ENCODE results near the gene TMUB1. TPM values are rescaled to one million over a fixed set of nuclear protein-coding genes. Genes with fewer than 3 reads are reported as not detected.
A peak's percentile ranks its signal among the peaks of the same experiment; 100 is the strongest.

Gene TMUB1
- total RNA-seq, result 10 to 100 TPM; 58.5 to 61.7 (median 60.4) TPM

- peak; percentile 73 to 97 for DNase-seq (ENCODE audit: low spot score in 2 of 2)
- H3K4me3 ChIP-seq (ENCODE audit: low read depth, poor library complexity, severe bottlenecking), result peak within 1 kb of the TSS; percentile 85
- intact Hi-C loops (cut with DNase I; ENCODE audit: low total_unique reads), result no loop called here
- no peak for TF ChIP-seq POLR2A (IDR thresholded peaks at IDR 0.05)
- TF ChIP-seq, protein P1, sequence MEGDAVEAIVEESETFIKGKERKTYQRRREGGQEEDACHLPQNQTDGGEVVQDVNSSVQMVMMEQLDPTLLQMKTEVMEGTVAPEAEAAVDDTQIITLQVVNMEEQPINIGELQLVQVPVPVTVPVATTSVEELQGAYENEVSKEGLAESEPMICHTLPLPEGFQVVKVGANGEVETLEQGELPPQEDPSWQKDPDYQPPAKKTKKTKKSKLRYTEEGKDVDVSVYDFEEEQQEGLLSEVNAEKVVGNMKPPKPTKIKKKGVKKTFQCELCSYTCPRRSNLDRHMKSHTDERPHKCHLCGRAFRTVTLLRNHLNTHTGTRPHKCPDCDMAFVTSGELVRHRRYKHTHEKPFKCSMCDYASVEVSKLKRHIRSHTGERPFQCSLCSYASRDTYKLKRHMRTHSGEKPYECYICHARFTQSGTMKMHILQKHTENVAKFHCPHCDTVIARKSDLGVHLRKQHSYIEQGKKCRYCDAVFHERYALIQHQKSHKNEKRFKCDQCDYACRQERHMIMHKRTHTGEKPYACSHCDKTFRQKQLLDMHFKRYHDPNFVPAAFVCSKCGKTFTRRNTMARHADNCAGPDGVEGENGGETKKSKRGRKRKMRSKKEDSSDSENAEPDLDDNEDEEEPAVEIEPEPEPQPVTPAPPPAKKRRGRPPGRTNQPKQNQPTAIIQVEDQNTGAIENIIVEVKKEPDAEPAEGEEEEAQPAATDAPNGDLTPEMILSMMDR (IDR thresholded peaks at IDR 0.05), result no peak
- WGBS, 2 donors, result 0 to 1% methylated on average over 35 to 62 of the region's 69 CpGs
These were observed at the start of gene TMUB1 for GRCh38 chr7:151083071-151083823. TSS of gene TMUB1 (minus strand) at chr7:151083493. CDS start at chr7:151082563, 930 bp downstream.

DNA sequence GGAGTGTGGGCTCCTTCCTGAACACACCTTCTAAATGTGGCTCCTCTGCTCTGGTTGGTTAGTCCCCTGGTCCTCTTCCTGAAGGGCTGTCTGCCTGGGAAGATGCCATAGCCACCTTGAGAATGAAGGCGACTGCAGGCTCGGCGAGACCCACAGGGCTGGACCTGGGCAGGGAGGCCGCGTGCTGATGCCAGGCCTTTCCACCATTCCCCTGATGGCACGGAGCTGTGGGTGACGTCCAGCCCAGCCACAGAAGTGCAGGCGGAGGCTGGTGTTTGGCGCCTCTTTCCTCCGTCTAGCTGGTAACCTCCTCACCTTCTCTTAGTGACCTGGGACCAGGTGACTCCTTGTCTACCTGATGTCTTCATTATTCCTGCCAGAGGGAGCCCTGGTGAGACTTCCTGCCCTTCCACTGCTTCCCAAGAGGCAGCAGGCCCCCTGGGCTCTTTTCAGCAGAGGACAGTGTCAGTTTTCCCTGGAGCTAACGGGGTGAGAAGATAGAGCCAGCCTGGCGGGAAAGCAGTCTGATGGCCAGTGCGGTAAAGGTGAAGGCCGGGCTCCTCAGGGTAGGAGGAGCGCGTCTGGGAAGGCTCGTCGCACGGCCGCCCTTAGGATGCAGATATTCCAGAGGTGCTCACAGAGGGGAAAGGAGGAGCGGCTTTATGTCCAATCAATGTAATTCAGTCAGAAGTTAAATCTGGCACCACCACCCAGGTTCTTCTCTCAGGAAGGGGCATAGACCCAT lies 49.3 kb upstream of the TMUB1 start:
- no peak for TF ChIP-seq POLR2A (IDR thresholded peaks at IDR 0.05)
- TF ChIP-seq, protein P1 (IDR thresholded peaks at IDR 0.05), result no peak
- DNase-seq (ENCODE audit: low spot score in 2 of 2), result no peak
- 96% methylated on average over 18 to 21 of the region's 21 CpGs for WGBS, 2 donors
- intact Hi-C loops (cut with DNase I; ENCODE audit: low total_unique reads), result loop anchor here (5.0 kb wide), 1 partner anchor 170 kb away; no protein-coding TSS in a partner anchor
- no peak overlapping the region for H3K4me3 ChIP-seq (ENCODE audit: low read depth, poor library complexity, severe bottlenecking)

- no peak for TF ChIP-seq POLR2A (IDR thresholded peaks at IDR 0.05)
- TF ChIP-seq, protein P1 (IDR thresholded peaks at IDR 0.05), result no peak
- H3K4me3 ChIP-seq (ENCODE audit: low read depth, poor library complexity, severe bottlenecking), result no peak overlapping the region
- 87 to 89% methylated on average over 19 of the region's 19 CpGs for WGBS, 2 donors
- DNase-seq (ENCODE audit: low spot score in 2 of 2), result no peak
- intact Hi-C loops (cut with DNase I; ENCODE audit: low total_unique reads), result loop anchor here (5.0 kb wide), 1 partner anchor 171 kb away; no protein-coding TSS in a partner anchor
These were observed 48.5 kb upstream of the TMUB1 start for GRCh38 chr7:151131592-151132293.

GRCh38 chr7:151131224-151131591 lies 47.9 kb upstream of the TMUB1 start:
- WGBS, 2 donors, result 91 to 92% methylated on average over 13 of the region's 13 CpGs
- H3K4me3 ChIP-seq (ENCODE audit: low read depth, poor library complexity, severe bottlenecking), result no peak overlapping the region
- TF ChIP-seq, protein P1 (IDR thresholded peaks at IDR 0.05), result no peak
- TF ChIP-seq POLR2A (IDR thresholded peaks at IDR 0.05), result no peak
- no peak for DNase-seq (ENCODE audit: low spot score in 2 of 2)
- intact Hi-C loops (cut with DNase I; ENCODE audit: low total_unique reads), result loop anchor here (5.0 kb wide), 1 partner anchor 171 kb away; no protein-coding TSS in a partner anchor

GRCh38 chr7:151130741-151131157 lies 47.5 kb upstream of the TMUB1 start:
- TF ChIP-seq, protein P1 (IDR thresholded peaks at IDR 0.05), result no peak
- no peak for TF ChIP-seq POLR2A (IDR thresholded peaks at IDR 0.05)
- WGBS, 2 donors, result 87 to 91% methylated on average over 17 of the region's 17 CpGs
- DNase-seq (ENCODE audit: low spot score in 2 of 2), result no peak
- intact Hi-C loops (cut with DNase I; ENCODE audit: low total_unique reads), result loop anchor here (5.0 kb wide), 1 partner anchor 172 kb away; no protein-coding TSS in a partner anchor
- H3K4me3 ChIP-seq (ENCODE audit: low read depth, poor library complexity, severe bottlenecking), result no peak overlapping the region

Data from lower leg skin (tissue), 4 donors.